Tibial nerve (tissue), 4 donors: ENCODE measurements around the gene KRT82.

Experiments used
- CTCF ChIP-seq, 5 experiments: fragments of 200-600 bp in 3 of 5; fragments of 450-650 bp in 2 of 5; sonication (generic) in 3 of 5; IDR thresholded peaks; one replicate each; pipeline ENCODE4 v1.5.1; 2016 to 2019; ENCODE audit warnings: antibody characterized with exemption in 5 of 5, mild to moderate bottlenecking in 3 of 5, moderate library complexity in 2 of 5
- EP300 ChIP-seq, 2 donors: sonication (generic); formaldehyde crosslinking; IDR thresholded peaks; one replicate each; pipeline ENCODE4 v1.6.1; 2017; ENCODE audit warnings: antibody characterized with exemption in 2 of 2, mild to moderate bottlenecking in 1 of 2
- POLR2A ChIP-seq, 2 donors: fragments of 450-650 bp; IDR thresholded peaks; one replicate each; pipeline ENCODE4 v1.6.1; 2017; ENCODE audit warnings: antibody characterized with exemption in 2 of 2, mild to moderate bottlenecking in 2 of 2, moderate library complexity in 2 of 2

DNA sequence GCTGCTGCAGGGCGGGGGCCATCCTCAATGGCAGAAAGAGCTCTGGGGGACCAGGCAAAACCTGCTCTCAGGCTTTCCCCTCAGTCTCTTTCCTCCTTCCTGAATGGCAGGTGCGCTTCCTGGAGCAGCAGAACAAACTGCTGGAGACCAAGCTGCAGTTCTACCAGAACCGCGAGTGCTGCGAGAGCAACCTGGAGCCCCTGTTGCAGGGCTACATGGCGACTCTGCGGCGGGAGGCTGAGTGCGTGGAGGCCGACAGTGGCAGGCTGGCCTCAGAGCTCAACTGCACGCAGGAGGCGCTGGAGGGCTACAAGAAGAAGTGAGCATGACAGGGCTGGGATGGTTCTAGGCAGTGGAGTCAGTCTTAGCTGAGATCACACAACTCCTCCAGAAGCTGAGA lies 62.0 kb downstream of the KRT82 start:
- TF ChIP-seq CTCF (IDR thresholded peaks at IDR 0.05): no peak
- TF ChIP-seq POLR2A (IDR thresholded peaks at IDR 0.05): no peak
- no peak for TF ChIP-seq EP300 (IDR thresholded peaks at IDR 0.05)
